MM.1S (cell line): ENCODE measurements around the gene BDKRB1.

Experiments used
- DNase-seq: peaks from one replicate; pipeline ENCODE4 v3.0.0-alpha.2; 2015
- H2AFZ ChIP-seq: fragments of 300-600 bp; sonication (generic); 2 replicates; pipeline ENCODE4 v1.6.0; 2016; ENCODE audit warnings: antibody characterized with exemption, low read length
- H3F3A ChIP-seq: fragments of 300-600 bp; sonication (generic); 2 replicates; pipeline ENCODE4 v1.6.1; 2016; ENCODE audit warnings: mild to moderate bottlenecking, antibody characterized with exemption, low read length, moderate library complexity, mixed read lengths; ENCODE audit not compliant: insufficient read depth
- H3K27ac ChIP-seq: fragments of 300-600 bp; sonication (generic); 2 replicates; pipeline ENCODE4 v1.5.1; 2016; ENCODE audit warnings: mild to moderate bottlenecking, low read length
- H3K27me3 ChIP-seq: fragments of 300-600 bp; sonication (generic); replicated peaks from 2 replicates; pipeline ENCODE4 v1.6.0; 2016; ENCODE audit warnings: low read length; ENCODE audit not compliant: insufficient read depth
- H3K36me3 ChIP-seq: fragments of 300-600 bp; sonication (generic); replicated peaks from 2 replicates; pipeline ENCODE4 v1.6.1; 2016; ENCODE audit warnings: mild to moderate bottlenecking, low read length, mixed read lengths; ENCODE audit not compliant: insufficient read depth
- H3K4me1 ChIP-seq: fragments of 300-600 bp; sonication (generic); 2 replicates; pipeline ENCODE4 v1.6.1; 2016; ENCODE audit warnings: low read length, mixed read lengths
- H3K4me2 ChIP-seq: fragments of 300-600 bp; sonication (generic); 2 replicates; pipeline ENCODE4 v1.6.0; 2016; ENCODE audit warnings: low read depth, low read length
- H3K4me3 ChIP-seq: fragments of 300-600 bp; sonication (generic); 2 replicates; pipeline ENCODE4 v1.5.1; 2016; ENCODE audit warnings: low read length, mixed read lengths
- H3K79me2 ChIP-seq: fragments of 300-600 bp; sonication (generic); 2 replicates; pipeline ENCODE4 v1.6.1; 2016; ENCODE audit warnings: mixed run types, low read length, mixed read lengths
- H3K9ac ChIP-seq: fragments of 300-600 bp; sonication (generic); 2 replicates; pipeline ENCODE4 v1.6.1; 2016; ENCODE audit warnings: low read length, mixed read lengths
- H3K9me2 ChIP-seq: fragments of 300-600 bp; sonication (generic); replicated peaks from 2 replicates; pipeline ENCODE4 v1.6.1; 2016; ENCODE audit warnings: mild to moderate bottlenecking, low read length, mixed read lengths; ENCODE audit not compliant: insufficient read depth
- H3K9me3 ChIP-seq: fragments of 300-600 bp; sonication (generic); replicated peaks from 2 replicates; pipeline ENCODE4 v1.6.1; 2016; ENCODE audit warnings: mild to moderate bottlenecking, low read length, mixed read lengths; ENCODE audit not compliant: insufficient read depth
- H4K20me1 ChIP-seq: fragments of 300-600 bp; sonication (generic); 2 replicates; pipeline ENCODE4 v1.6.1; 2016; ENCODE audit warnings: mild to moderate bottlenecking, low read length, moderate library complexity, mixed read lengths; ENCODE audit not compliant: insufficient read depth
- EZH2 ChIP-seq: fragments of 300-600 bp; sonication (generic); optimal IDR thresholded peaks from 2 replicates; pipeline ENCODE3; 2017; ENCODE audit warnings: low read depth, mild to moderate bottlenecking, antibody characterized with exemption, low read length, mixed read lengths
- EZH2phosphoT487 ChIP-seq: fragments of 300-600 bp; sonication (generic); IDR thresholded peaks from 2 replicates; pipeline ENCODE4 v1.6.1; 2018; ENCODE audit warnings: antibody characterized with exemption, low read length
- TF ChIP-seq, protein P1 (sequence below): fragments of 300-600 bp; sonication (generic); IDR thresholded peaks from 2 replicates; pipeline ENCODE4 v1.5.1; 2016; ENCODE audit warnings: antibody characterized with exemption, low read length, mixed read lengths

The BDKRB1 gene

DNA sequence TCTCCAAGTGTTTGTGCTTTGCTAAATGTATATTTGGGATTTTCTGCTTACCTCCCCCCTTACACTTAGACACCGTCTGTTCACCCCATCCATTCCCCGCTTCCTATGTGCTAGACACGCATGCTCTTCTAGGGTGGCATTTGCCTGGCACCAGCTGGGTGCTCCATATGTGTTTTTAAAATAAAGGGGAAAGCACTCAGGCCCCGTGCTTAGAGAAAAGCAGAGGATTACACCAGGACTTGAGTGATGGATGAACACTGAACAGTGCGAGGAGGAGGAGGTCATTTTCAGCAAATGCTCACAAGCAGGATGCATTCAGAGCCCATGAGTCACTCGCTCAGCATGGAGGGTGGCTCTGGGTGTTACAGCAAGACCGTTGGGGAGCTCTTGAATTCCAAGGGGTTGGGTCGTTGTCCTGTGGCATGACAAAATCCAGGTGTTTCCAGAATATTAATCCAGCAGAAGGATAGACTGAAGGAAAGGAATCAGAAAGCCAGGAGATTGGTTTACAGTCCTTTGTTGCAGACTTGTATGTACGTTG, 2.9 kb upstream of the BDKRB1 start:
- Histone ChIP-seq H3K36me3 (no peaks in the 10 kb centered on the region), H3K4me2 (no peak overlapping the region), H3K4me1 (no peaks in the 10 kb centered on the region), H4K20me1 (no peaks in the 10 kb centered on the region), H3K9me3 (no peaks in the 10 kb centered on the region), H3K27ac (no peak overlapping the region), H3K9me2 (no peaks in the 10 kb centered on the region), H2AFZ (no peak overlapping the region), H3K9ac (no peak overlapping the region), H3K4me3 (no peak overlapping the region), H3K27me3 (no peaks in the 10 kb centered on the region), H3F3A (no peaks in the 10 kb centered on the region), H3K79me2 (no peaks in the 10 kb centered on the region)
- TF ChIP-seq, protein P1, sequence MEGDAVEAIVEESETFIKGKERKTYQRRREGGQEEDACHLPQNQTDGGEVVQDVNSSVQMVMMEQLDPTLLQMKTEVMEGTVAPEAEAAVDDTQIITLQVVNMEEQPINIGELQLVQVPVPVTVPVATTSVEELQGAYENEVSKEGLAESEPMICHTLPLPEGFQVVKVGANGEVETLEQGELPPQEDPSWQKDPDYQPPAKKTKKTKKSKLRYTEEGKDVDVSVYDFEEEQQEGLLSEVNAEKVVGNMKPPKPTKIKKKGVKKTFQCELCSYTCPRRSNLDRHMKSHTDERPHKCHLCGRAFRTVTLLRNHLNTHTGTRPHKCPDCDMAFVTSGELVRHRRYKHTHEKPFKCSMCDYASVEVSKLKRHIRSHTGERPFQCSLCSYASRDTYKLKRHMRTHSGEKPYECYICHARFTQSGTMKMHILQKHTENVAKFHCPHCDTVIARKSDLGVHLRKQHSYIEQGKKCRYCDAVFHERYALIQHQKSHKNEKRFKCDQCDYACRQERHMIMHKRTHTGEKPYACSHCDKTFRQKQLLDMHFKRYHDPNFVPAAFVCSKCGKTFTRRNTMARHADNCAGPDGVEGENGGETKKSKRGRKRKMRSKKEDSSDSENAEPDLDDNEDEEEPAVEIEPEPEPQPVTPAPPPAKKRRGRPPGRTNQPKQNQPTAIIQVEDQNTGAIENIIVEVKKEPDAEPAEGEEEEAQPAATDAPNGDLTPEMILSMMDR: no peak
- TF ChIP-seq EZH2phosphoT487 (no peak), EZH2 (no peak)
- DNase-seq: no peak

DNA sequence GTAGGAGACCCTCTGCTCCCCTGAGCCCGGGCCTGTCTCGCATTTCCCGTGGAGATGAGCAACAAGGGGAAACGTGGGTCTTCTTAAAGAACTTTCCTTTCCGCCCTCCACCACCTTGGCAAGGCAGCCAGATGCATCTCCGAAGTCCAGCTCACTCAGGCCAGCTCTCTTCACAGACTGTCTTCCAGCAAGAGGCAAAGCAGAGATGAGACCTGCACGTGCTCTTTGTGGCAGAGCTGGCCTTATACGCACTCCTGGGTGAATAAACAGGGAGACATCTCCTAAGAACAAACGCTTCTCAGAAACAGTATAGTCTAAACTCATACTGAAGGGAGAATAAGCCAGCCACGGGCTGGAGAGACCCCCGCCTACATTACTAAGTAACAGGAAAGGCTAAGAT, 1.3 kb upstream of the BDKRB1 start:
- no peak overlapping the region for H3K4me2 ChIP-seq
- no peaks in the 10 kb centered on the region for H3K36me3 ChIP-seq
- no peak overlapping the region for H3K4me3 ChIP-seq
- no peak for TF ChIP-seq EZH2phosphoT487
- TF ChIP-seq, protein P1: no peak
- TF ChIP-seq EZH2: no peak
- no peaks in the 10 kb centered on the region for H3K79me2 ChIP-seq
- H3K4me1 ChIP-seq: no peaks in the 10 kb centered on the region
- no peaks in the 10 kb centered on the region for H4K20me1 ChIP-seq
- H3K9ac ChIP-seq: no peak overlapping the region
- no peaks in the 10 kb centered on the region for H3K9me2 ChIP-seq
- H3K27ac ChIP-seq: no peak overlapping the region
- DNase-seq: no peak
- no peaks in the 10 kb centered on the region for H3K9me3 ChIP-seq
- no peak overlapping the region for H2AFZ ChIP-seq
- H3F3A ChIP-seq: no peaks in the 10 kb centered on the region
- H3K27me3 ChIP-seq: no peaks in the 10 kb centered on the region

DNA sequence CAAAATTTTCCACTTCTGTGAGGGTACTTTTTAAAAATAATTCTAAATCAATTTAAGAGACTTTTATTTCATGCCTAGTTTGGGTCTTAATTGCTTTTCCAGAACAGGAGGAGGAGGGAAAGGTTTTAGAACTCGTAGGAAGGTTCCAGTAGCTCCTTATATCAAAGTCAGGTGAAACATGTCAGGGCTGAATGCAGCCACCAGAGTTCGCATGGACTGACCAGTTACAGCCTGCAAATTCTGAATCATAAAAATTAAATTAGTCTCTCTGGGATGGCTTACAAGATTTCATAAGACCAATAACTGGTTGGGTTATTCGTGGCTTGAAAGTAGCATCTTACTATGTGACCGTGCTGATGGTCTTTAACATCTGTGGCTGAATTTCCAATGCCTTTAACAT, 397 bp downstream of the BDKRB1 start:
- H3K27me3 ChIP-seq: no peaks in the 10 kb centered on the region
- no peak for TF ChIP-seq EZH2phosphoT487
- no peak for DNase-seq
- no peaks in the 10 kb centered on the region for H4K20me1 ChIP-seq
- no peak overlapping the region for H3K9ac ChIP-seq
- H3K4me1 ChIP-seq: no peaks in the 10 kb centered on the region
- H3K9me2 ChIP-seq: no peaks in the 10 kb centered on the region
- H3K27ac ChIP-seq: no peak overlapping the region
- H2AFZ ChIP-seq: no peak overlapping the region
- H3K4me3 ChIP-seq: no peak overlapping the region
- H3K9me3 ChIP-seq: no peaks in the 10 kb centered on the region
- H3F3A ChIP-seq: no peaks in the 10 kb centered on the region
- H3K36me3 ChIP-seq: no peaks in the 10 kb centered on the region
- H3K4me2 ChIP-seq: no peak overlapping the region
- no peaks in the 10 kb centered on the region for H3K79me2 ChIP-seq

DNA sequence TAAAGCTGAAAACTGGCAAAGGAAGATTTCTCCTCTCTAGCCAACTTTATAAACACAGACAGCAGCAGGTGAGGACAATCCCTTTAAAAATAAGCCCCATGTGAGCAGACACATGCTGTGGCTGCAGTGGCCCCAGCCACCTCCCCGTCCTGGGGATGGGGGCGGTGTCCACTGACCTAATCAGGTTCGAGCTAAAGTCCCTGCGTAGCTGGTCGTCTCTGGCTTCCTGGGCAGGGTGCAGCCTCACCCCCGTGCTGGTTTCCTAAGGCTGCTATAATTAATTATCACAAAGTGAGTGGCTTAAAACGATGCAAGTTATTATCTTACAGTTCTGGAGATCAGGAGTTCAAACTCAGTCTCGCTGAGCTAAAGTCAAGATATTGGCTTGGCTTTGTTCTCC, 1.0 kb downstream of the BDKRB1 start:
- H3K4me3 ChIP-seq: no peak overlapping the region
- H3K4me2 ChIP-seq: no peak overlapping the region
- H3K9ac ChIP-seq: no peak overlapping the region
- H3K27ac ChIP-seq: no peak overlapping the region
- DNase-seq: no peak
- H4K20me1 ChIP-seq: no peaks in the 10 kb centered on the region
- H3F3A ChIP-seq: no peaks in the 10 kb centered on the region
- no peaks in the 10 kb centered on the region for H3K79me2 ChIP-seq
- TF ChIP-seq, protein P1: no peak
- TF ChIP-seq EZH2: no peak
- no peak for TF ChIP-seq EZH2phosphoT487
- H2AFZ ChIP-seq: no peak overlapping the region
- H3K27me3 ChIP-seq: no peaks in the 10 kb centered on the region
- H3K4me1 ChIP-seq: no peaks in the 10 kb centered on the region
- H3K9me3 ChIP-seq: no peaks in the 10 kb centered on the region
- no peaks in the 10 kb centered on the region for H3K9me2 ChIP-seq
- no peaks in the 10 kb centered on the region for H3K36me3 ChIP-seq
